Nephron progenitor cell (in vitro differentiated cells): ENCODE measurements around the gene SFTPB.
"Not testable (repeated sequence)": the region's sequence is repeated elsewhere in the genome, so short reads cannot be mapped to it uniquely, and the experiment has no call there.

Experiments
- DNase-seq: peaks from one replicate; pipeline ENCODE4 v3.0.0; 2021
- H3K27ac Mint-ChIP-seq: 2 replicates; pipeline ENCODE4 v1.8.0; 2021; ENCODE audit warnings: mild to moderate bottlenecking, moderate library complexity, mixed read lengths
- H3K27me3 Mint-ChIP-seq: 2 replicates; pipeline ENCODE4 v1.8.0; 2021; ENCODE audit warnings: mild to moderate bottlenecking, low read depth, mixed read lengths; ENCODE audit not compliant: poor library complexity
- H3K36me3 Mint-ChIP-seq: 2 replicates; pipeline ENCODE4 v1.8.0; 2021; ENCODE audit warnings: low read depth, mixed read lengths
- H3K4me1 Mint-ChIP-seq: 2 replicates; pipeline ENCODE4 v1.8.0; 2021; ENCODE audit warnings: mixed read lengths
- H3K4me3 Mint-ChIP-seq: 2 replicates; pipeline ENCODE4 v1.8.0; 2021; ENCODE audit warnings: mild to moderate bottlenecking, moderate library complexity, mixed read lengths
- H3K9me3 Mint-ChIP-seq: 2 replicates; pipeline ENCODE4 v1.8.0; 2021; ENCODE audit warnings: mild to moderate bottlenecking, moderate library complexity, mixed read lengths
- CTCF ChIP-seq: fragments of 200-600 bp; sonication (generic); IDR thresholded peaks from 2 replicates; pipeline ENCODE4 v1.5.0; 2021; ENCODE audit warnings: antibody characterized with exemption

The SFTPB gene

GRCh38 chr2:85661139-85661858 is 6.7 kb downstream of the SFTPB start:
- Mint-ChIP-seq H3K4me3 (no peak overlapping the region), H3K4me1 (no peaks in the 10 kb centered on the region), H3K9me3 (no peaks in the 10 kb centered on the region), H3K36me3 (peaks cover 17% of the 10 kb centered on the region), H3K27ac (no peak overlapping the region), H3K27me3 (no peaks in the 10 kb centered on the region)
- DNase-seq, result no peak
- no peak for TF ChIP-seq CTCF

GRCh38 chr2:85660725-85661124 is 7.3 kb downstream of the SFTPB start:
- Mint-ChIP-seq H3K27me3 (no peaks in the 10 kb centered on the region), H3K4me3 (no peak overlapping the region), H3K9me3 (no peaks in the 10 kb centered on the region), H3K4me1 (no peaks in the 10 kb centered on the region), H3K36me3 (peaks cover 23% of the 10 kb centered on the region), H3K27ac (no peak overlapping the region)
- no peak for TF ChIP-seq CTCF
- DNase-seq, result no peak

GRCh38 chr2:85660301-85660700 is 7.7 kb downstream of the SFTPB start:
- not testable (repeated sequence) for H3K4me3 Mint-ChIP-seq, H3K4me1 Mint-ChIP-seq, H3K27ac Mint-ChIP-seq, DNase-seq, H3K27me3 Mint-ChIP-seq, H3K9me3 Mint-ChIP-seq
- H3K36me3 Mint-ChIP-seq, result peaks cover 23% of the 10 kb centered on the region

GRCh38 chr2:85659324-85659981 is 8.5 kb downstream of the SFTPB start:
- H3K9me3 Mint-ChIP-seq, result no peaks in the 10 kb centered on the region
- TF ChIP-seq CTCF, result no peak
- H3K4me1 Mint-ChIP-seq, result no peaks in the 10 kb centered on the region
- no peak for DNase-seq
- H3K36me3 Mint-ChIP-seq, result peaks cover 23% of the 10 kb centered on the region
- H3K27ac Mint-ChIP-seq, result no peak overlapping the region
- H3K27me3 Mint-ChIP-seq, result no peaks in the 10 kb centered on the region
- no peak overlapping the region for H3K4me3 Mint-ChIP-seq

GRCh38 chr2:85657399-85657798 is 10.6 kb downstream of the SFTPB start:
- not testable (repeated sequence) for H3K9me3 Mint-ChIP-seq, H3K27me3 Mint-ChIP-seq, DNase-seq, H3K4me1 Mint-ChIP-seq, H3K27ac Mint-ChIP-seq, H3K4me3 Mint-ChIP-seq
- peaks cover 42% of the 10 kb centered on the region for H3K36me3 Mint-ChIP-seq

- H3K27ac Mint-ChIP-seq, result no peak overlapping the region
- TF ChIP-seq CTCF, result no peak
- no peaks in the 10 kb centered on the region for H3K4me1 Mint-ChIP-seq
- H3K27me3 Mint-ChIP-seq, result no peaks in the 10 kb centered on the region
- no peaks in the 10 kb centered on the region for H3K9me3 Mint-ChIP-seq
- DNase-seq, result no peak
- no peak overlapping the region for H3K4me3 Mint-ChIP-seq
- peaks cover 50% of the 10 kb centered on the region for H3K36me3 Mint-ChIP-seq
These were observed 11.5 kb downstream of the SFTPB start for GRCh38 chr2:85656468-85656867.

- Mint-ChIP-seq H3K4me3 (no peak overlapping the region), H3K27me3 (no peaks in the 10 kb centered on the region), H3K9me3 (no peaks in the 10 kb centered on the region), H3K4me1 (no peaks in the 10 kb centered on the region), H3K27ac (peak overlapping the region; percentile 94), H3K36me3 (peaks cover 55% of the 10 kb centered on the region)
- no peak for DNase-seq
- TF ChIP-seq CTCF, result no peak
These were observed 12.0 kb downstream of the SFTPB start for GRCh38 chr2:85655961-85656417.
